Stimulated activated CD4-positive, alpha-beta T cell treated with anti-CD3 and anti-CD28 coated beads, Interleukin-2, amount 100 ng/mL, for 24 hours (primary cell): ENCODE data around the gene LIN7A.

Experiments
- DNase-seq, 2 donors: peaks; one replicate each; pipeline ENCODE4 v3.0.0-alpha.2; 2020

Gene LIN7A

DNA sequence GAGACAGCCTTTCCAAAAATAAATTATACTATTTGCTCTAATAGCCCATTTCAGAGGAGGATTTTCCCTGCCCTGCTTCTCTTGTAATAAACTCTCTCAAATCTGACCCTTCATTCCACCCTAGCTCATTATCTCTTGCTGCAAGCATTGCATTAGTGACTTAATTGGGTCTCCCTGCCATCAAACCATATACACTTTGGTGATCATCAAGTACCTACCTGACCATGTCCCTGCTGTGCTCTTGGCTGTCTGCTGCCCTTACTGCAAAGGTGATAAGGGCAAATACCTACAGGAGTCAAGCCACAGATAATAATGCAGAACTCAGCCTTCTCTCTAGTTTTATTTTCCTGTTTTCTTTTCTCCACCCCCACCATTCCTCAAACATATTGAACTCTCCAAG, 88.4 kb downstream of the LIN7A start:
- DNase-seq, result no peak

GRCh38 chr12:80848858-80849257, 88.9 kb downstream of the LIN7A start:
- no peak for DNase-seq

GRCh38 chr12:80847575-80847974, 90.2 kb downstream of the LIN7A start:
- DNase-seq, result no peak

DNA sequence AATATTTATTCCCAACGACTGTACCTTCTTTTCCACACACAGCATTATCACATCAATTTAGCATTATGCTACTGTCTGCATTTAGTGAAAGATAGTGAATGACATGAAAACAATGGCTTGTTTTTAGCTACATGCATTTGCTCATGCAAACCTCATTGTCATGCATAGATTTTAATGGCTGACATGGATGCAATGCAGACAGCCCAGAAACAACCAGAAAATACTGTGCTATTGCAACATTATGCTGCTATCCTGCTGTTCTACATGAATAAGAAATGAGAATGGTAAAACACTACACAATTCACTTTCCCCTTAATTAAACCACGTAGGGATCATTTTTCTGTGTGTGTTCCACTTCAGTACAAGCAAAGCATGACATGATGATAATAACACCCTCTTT, 90.8 kb downstream of the LIN7A start:
- DNase-seq, result no peak

DNA sequence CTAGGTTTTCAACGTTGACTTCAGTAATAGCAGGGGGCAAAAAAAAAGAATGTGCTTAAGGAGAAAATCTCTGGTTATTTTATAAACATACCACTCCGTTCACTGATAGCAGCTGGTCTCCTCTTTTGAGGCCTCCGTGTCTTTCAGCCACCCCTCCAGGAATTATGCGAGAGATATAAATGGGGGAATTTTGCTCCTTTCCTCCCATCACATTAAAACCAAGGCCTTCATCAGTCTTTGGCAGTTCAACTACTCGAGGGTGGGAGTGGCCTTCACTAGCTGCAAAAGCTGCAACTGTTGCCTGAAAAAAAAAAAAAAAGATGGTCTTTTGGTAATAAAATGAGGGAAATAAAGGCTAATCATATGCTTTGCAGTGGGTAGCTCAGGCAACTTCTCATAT, 92.1 kb downstream of the LIN7A start:
- DNase-seq, result no peak

- DNase-seq, result no peak
These were observed 93.8 kb downstream of the LIN7A start for GRCh38 chr12:80843969-80844368.

GRCh38 chr12:80838708-80839107, 99.0 kb downstream of the LIN7A start:
- no peak for DNase-seq

DNA sequence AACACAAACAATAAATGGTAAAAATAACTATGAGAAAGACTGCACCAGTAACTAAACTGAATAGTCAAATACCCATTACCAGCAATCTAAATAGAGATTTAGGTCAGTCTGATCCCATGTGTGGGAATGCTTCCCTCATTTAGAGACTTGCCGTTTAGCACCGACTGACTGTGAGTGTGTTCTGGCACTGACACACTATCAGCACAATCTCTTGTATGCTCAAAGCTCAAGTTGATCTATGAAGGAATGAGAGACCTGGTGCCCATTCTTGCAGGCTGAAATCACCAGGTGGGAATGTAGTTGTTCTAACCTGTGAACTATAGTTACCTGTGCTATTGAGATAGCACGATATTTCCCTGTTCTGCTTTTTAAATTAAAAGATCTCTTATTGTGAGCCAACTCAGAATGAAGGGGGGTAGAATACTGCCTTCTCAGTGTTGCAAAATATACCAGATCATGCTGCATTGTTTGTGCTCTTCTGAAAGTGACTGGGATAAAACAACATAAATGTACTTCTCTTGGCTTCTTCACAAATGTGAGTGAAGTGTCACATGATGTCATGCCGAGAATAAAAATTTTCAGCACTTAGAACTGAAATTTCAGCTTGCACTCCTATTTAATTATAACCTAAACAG, 99.6 kb downstream of the LIN7A start:
- DNase-seq, result no peak

GRCh38 chr12:80837342-80837978, 100.3 kb downstream of the LIN7A start:
- no peak for DNase-seq

DNA sequence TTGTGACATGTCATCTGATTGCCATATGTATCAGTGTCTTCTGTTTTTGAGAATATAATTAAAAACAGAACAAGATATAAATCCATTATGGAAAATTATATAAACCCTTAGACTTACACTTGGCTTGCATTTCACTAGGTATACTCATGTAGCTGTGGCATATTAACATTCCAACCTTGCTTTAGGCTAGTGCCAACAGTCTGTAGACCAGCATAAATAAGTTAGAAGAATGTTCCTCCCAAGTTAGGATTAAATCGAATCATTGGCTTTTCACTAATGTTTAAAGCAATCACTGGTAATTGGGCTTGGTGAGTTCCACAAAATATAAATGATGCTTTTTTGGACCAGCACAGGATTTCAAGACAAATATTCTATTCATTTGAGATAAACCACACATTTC, 103.0 kb downstream of the LIN7A start:
- no peak for DNase-seq

GRCh38 chr12:80830533-80831088, 107.1 kb downstream of the LIN7A start:
- DNase-seq, result no peak

DNA sequence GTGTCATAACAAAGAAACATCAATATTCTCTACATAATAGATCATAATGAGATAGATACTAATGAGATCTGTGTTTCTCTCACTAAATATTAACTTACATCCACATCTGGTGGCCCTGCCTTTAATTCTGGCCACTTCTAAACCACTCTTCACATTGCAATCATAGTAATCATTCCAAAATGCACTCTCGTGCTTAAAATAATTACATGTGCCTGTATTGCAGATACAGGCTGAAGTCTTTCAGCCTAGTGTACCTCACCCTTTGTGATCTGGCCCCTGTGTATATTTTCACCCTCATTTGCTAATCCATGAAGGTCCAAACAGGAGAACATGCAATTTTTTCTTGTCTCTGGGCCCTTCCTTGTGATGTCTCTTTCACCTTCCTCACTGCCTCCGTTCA, 108.0 kb downstream of the LIN7A start:
- DNase-seq, result no peak

DNA sequence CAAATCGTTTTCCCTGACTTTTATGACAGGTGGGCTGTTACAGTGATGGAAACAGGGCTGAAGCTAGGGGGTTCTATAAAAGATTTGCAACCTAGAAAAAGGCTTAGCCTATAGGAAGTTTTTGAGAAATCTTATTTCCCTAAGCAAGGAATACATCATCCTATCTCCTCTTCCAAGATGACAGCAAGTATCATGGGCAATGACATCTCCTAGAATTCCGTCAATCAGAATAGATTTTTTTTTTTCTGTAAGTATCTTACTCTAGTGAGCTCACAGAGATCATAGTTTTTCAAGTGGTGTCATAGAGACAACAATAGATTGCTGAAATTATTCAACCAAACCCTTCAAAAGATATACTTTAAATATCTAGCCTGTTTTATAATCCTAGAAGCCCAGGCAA, 112.2 kb downstream of the LIN7A start:
- DNase-seq, result no peak

- no peak for DNase-seq
These were observed 114.3 kb downstream of the LIN7A start for GRCh38 chr12:80823393-80823792.

DNA sequence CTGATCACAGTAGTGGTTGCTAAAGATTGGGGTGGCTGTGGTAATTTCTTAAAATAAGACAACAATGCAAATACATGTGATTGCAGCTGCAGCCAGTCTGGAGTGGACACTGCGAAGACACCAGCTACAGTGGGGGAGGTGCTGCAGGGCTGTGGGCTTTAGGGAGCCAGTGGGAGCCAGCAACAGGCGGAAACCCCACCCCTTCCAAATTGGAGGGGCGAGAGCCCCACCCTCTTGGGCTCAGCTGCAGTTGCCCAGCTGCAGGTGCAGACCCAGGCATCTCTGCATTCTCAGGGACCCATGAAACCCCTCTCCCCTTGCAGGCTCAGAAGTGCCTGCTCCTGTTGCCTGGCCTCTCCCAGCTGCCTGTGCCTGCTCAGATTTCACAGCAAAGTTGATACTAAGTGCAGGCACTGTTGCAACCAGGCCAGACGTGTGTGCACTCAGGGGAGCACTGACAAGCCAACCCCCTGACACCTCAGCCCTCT, 116.2 kb downstream of the LIN7A start:
- no peak for DNase-seq

DNA sequence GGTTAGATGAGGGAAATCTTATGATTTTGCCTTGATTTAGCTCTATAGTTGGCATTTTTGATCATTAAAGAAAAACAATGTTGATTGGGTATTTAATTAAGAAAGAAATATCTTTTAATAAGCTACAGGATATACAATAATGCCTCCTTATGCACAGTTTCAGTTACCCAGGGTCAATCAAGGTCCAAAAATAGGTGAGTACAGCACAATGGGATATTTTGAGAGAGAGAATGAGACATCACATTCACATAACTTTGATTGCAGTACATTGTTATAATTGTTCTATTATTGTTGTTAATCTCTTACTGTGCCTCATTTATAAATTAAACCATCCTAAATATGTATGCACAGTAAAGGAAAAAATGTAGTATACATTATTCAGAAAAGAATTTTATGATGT, 118.9 kb downstream of the LIN7A start:
- no peak for DNase-seq

- no peak for DNase-seq
These were observed 122.4 kb downstream of the LIN7A start for GRCh38 chr12:80815351-80815750.

DNA sequence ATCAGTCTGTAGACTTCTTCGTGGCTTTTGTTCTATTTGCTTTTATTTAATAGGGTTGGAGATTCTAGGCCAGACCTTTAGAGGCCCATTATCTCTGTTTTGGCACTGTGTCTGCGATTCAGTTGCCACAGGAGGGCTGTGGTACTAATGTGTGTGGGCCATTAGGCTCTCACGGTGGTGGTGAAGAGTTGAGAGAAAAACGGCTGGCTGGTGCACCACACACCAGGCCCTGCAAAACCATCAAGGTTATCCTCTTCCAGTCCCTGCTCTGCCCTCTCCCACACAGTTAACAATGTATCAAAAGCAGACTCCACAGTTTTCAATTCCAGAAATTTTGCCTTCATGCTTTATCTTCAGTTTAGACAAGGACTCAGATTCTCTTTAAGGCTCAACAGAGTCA, 123.3 kb downstream of the LIN7A start:
- no peak for DNase-seq

GRCh38 chr12:80813820-80814219, 123.9 kb downstream of the LIN7A start:
- DNase-seq, result no peak

DNA sequence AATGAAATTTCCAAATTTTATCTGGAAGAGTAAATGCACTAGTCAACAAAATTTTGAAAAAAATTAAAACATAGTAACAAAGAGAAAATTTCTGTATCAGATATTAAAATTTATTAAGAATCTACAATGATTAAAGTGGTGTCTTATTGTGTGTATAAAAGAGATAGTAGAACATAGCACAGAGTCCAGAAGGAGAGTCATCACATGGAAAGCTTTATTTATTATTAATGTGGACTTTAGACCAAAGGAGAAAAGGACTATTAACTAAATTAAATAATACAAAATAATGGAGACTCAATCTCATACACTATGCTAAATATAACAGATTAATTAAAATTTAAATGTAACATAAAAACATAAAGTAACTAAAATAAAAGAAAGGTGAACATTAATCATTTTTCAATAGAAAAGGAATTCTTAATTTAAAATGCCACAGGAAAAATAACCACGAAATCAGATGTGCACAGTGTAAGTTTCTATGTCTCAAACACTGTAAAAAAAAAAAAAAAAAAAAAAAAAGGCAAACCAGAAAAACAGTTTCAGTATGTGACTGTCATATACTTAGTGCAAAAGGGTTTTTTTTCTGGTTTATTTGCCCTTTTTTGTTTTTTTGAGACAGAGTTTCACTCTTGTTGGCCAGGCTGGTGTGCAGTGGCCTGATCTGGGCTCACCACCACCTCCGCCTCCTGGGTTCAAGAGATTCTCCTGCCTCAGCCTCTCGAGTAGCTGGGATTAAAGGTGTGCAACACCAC, 125.6 kb downstream of the LIN7A start:
- DNase-seq, result no peak

DNA sequence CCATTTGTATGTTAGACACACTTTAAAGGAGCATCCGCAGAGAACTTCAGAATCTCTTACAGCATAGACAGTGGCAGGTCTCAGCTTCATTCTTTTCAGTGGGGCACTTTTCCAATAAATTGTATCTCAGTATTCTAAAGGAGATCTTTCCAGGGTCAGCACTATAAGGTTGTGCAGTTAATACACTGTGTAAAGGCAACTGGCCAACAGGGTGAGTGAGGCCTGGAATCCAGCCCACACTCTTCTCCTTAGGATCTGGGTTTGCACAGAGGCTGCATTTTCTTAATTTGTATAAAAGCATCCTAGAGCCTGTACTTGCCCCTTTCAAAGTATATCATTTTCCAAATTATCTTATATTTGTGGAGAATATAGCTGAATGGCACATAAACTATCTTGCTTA, 126.9 kb downstream of the LIN7A start:
- no peak for DNase-seq

DNA sequence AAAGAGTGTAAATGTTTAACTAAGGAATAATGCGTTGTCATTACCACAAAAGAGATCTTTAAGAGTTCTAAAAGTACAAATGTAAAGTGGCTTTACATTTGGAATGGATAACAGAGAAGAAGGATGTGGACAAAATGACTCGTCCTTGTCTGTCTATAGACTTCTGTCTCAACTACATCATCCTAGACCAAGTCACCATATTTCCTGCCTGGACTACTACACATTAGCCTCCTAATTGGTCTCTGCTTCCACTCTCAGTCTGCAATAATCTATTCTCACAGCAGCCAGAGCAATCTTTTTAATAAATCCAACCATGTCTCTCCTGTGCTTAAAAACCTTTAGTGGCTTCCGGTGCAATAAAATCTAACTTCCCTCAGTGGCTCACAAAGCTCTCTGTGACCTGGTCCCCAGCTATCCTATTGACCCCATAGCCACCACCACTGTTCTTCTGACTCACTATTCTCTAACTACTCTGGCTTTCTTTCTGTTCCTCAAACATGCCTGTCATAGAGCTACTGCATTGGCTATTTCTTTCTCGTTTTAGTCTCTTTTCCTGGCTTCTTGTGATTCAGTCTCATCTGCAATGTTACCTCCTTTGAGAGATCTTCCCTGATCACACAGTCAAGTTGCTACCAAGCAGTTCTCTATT, 130.0 kb downstream of the LIN7A start:
- no peak for DNase-seq

- DNase-seq, result no peak
These were observed 132.6 kb downstream of the LIN7A start for GRCh38 chr12:80805106-80805505.
